ENCODE measurements around the gene PFN3.
"Not testable (repeated sequence)": the region's sequence is repeated elsewhere in the genome, so short reads cannot be mapped to it uniquely, and the experiment has no call there.

PFN3 gene

GRCh38 chr5:177425196-177425800, 24.8 kb upstream of the PFN3 start:
- no peak for DNase-seq (ENCODE audit: low spot score)

DNA sequence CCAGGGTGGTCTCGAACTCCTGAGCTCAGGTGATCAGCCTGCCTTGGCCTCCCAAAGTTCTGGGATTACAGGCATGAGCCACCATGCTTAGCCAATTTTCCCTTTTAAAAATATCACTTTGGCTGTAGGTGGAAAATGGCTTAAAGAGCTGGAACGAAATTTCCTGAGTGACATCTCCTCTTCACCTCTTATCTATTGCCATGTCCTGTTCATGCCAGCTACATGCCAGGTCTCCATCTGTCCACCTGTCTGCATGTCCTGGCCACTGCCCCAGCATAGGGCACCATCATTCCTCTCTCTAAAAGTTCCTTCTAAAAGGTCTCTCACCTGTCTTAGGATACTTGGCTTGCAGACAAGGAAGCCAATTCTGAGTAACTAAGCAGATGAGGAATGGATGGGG, 23.2 kb upstream of the PFN3 start:
- no peak for DNase-seq (ENCODE audit: low spot score)

DNA sequence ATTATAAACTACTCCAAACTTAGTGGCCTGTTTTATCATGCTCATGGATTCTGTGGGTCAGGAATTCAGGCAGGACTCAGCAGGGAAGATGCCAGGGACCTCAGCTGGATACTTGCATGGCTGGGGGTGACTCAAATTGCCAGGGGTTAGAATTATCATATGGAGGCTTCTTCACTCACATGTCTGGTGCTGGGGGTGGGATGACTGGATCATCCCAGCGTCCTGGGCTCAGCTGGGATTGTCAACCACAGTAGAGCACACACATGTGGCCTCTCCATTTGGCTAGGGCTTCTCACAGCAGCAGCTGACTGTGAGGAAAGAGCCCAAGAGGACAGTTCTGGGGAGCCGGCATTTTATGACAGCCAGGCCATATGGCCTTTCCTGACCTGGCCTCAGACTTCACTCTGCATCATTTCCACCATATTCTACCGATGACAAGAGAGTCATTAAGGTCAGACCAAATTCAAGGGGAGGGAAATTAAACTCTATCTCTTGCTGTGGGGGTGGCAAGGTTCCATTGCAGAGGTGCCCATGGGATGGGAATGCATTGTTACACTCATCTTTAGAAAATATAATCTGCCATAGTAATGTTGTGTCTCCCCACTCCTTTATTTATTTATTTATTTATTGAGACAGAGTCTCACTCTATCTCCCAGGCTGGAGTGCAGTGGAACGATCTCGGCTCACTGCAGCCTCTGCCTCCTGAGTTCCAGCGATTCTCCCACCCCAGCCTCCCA, 20.8 kb upstream of the PFN3 start:
- no peak for DNase-seq (ENCODE audit: low spot score)

DNA sequence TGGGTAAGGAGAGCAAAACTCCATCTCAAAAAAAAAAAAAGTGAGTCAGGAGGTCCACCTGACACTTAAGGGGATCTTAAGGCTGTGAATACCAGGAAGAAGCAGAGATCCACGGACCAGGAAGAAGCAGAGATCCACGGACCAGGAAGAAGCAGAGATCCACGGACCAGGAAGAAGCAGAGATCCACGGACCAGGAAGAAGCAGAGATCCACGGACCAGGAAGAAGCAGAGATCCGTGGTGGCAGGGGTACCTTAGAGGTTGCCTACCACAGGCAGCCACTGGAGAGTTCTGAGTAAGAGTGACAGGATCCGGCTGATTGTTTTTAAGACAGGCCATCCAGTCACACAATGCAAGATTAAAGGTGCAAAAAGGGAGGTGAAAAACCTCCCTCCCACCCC, 20.0 kb upstream of the PFN3 start:
- not testable (repeated sequence) for DNase-seq (ENCODE audit: low spot score)

- DNase-seq (ENCODE audit: low spot score), result no peak
These were observed 18.6 kb upstream of the PFN3 start for GRCh38 chr5:177419046-177419445.

- not testable (repeated sequence) for DNase-seq (ENCODE audit: low spot score)
These were observed 16.6 kb upstream of the PFN3 start for GRCh38 chr5:177417081-177417480.

- DNase-seq (ENCODE audit: low spot score), result no peak
These were observed 14.0 kb upstream of the PFN3 start for GRCh38 chr5:177414481-177414880.

GRCh38 chr5:177412603-177413233, 12.3 kb upstream of the PFN3 start:
- no peak for DNase-seq (ENCODE audit: low spot score)

DNA sequence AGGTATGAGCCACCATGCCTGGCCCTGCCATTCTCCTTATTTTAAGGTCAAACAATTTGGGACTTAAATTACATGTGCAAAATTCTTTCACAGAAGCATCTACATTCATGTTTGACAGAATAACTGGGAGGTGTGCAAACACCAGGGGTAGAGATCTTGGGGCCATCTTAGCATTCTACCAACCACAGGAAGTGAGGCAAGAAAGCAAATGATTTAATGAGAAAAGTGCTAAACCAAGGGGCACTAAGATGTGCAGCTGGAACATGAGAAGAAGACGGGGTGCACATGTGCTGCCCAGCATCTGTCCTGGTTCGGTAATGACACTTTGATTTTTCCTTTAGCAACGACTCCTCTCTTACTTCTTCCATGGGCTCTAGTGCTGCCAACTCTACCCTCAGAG, 10.1 kb upstream of the PFN3 start:
- DNase-seq (ENCODE audit: low spot score), result no peak

DNA sequence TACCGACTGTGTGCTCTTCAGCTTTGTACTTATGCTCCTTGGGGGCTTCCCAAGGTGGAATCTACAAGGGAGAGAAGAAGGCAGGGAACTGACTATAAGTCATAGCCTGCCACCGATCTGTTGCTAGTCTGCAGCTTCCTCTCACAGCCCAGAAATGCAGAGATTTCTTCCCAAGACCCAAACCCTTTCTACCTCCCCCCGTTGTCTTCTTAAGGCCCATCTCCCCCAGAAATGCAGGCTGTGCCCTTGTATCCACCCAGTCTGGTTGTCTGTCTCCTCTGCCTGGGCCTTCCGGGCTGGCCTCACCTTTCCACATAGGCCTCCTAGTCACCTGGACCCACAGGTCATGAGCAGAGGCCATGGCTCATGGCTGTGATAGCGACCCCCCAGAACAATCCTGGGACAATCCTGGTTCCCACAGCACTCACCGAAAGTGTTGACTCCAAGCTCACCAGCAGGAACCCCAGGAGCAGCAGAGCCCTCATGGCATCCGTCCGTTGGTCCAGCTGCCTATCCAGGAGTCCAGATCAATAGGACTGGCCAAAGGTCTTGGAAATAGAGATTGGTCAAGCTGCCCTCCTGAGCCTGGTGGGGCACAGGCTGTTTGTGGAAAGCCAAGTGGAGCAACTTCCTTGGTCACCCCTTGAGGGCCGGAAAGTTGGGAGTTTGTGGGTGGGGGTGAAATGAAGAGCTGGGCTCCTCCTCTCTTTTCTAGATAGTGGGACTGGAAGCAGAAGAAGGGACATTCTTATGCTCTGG, 8.8 kb upstream of the PFN3 start, which contains the start of gene F12:
Gene F12 (minus strand): TSS at position 522 of the 759 bp plus-strand sequence. CDS start 37 bp downstream, at position 485.
- no peak for DNase-seq (ENCODE audit: low spot score)

DNA sequence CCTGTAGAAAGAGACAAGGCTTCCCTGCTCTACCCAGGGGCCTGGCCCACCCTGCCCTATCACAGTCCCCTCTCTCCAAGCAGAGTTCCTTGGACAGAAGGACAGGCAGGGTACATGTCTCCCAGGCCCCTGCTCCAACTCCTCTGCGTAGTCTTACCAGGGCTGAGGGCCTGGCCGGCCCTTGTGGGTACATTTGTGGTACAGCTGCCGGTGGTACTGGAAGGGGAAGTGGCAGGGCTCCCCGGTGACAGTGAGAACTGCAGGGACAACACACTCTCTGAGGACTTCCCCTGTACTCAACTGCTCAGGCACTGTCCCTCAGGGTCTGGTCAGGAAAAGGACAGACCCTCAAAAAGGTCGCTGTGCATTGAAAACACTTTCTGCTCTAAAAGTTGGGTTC, 5.3 kb upstream of the PFN3 start:
- no peak for DNase-seq (ENCODE audit: low spot score)

DNA sequence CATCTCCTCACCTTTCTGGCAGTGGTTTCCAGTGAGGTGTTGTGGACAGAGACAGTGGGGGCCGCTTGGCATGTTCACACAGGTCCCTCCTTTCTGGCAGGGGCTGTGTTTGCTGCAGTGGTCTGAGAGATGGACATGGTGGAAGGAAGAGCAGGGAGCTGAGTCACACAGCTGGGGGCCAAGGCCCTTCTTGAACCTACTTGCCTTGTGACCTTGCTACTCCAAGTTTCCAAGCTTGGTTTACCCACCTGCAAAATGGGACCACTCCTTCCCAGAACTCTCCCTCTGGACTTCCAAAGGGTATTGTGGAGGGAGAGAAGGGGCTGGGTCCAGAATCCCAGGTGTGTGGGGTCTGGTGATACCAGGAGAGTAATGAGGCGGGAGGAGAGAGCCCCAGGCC, 4.9 kb upstream of the PFN3 start:
- DNase-seq (ENCODE audit: low spot score), result no peak

GRCh38 chr5:177404641-177405179, 4.2 kb upstream of the PFN3 start:
- no peak for DNase-seq (ENCODE audit: low spot score)

DNA sequence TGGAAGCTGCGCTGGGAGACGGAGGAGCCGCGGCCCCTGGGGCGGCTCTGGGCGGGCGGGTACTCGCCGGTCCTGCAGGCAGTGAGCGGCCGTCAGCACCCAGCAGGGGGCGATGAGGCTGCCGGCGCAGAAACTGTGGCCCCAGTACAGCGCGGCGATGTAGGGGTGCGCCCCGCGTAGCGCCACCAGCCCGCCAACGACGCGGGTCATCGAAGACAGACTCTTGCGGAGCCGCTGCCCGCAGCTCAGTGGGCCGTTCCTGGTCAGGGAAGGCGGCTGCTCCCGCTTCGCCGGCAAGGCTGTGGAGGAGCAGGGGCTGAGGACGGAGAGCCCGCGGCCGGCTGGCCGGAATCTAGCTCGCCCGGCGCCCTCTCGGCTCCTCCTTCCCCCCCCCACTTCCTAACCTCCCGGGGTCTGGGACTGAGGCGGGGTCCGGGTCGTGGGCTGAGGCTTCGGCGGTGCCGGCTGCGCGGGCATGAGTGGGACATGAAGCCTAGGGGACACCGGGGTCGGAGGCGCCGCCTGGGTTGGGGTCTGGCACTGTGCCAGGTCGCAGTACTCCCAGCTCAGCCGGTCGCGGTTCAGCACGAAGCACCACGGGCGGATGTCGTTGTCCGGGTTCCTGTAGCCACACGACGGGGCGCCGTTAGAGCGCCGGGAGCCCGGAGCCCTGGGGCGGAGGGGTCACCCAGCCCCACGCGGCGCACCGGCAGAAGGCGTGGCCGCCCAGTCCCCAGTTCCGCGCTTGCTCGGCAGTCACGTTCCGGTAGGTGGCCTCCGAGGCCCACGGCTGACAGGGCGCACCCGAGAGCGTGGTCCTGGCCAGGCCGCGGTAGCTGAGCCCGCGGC, 3.6 kb upstream of the PFN3 start:
- DNase-seq (ENCODE audit: low spot score), result peak; percentile 49

GRCh38 chr5:177403102-177403791, 2.8 kb upstream of the PFN3 start:
- no peak for DNase-seq (ENCODE audit: low spot score)

- DNase-seq (ENCODE audit: low spot score), result peak; percentile 58
These were observed 2.0 kb upstream of the PFN3 start for GRCh38 chr5:177402271-177403043.

DNA sequence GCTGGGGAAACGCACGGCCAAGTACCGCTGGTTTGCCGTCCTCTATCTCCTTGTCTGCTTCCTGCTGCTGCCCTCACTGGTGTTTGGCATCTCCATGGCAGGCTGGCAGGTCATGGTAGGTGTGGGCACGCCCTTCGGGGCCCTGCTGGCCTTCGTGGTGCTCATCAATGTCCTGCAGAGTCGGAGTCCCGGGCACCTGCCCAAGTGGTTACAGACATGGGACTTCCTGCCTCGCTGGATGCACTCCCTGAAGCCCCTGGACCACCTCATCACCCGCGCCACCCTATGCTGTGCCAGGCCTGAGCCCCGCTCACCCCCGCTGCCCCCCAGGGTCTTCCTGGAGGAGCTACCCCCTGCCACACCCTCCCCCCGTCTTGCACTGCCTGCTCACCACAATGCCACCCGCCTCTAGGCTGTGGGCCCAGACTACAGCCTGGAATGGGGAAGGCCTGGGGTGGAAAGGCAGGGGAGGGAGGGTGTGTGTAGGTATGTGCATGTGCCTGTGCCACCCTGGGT, 2.5 kb downstream of the PFN3 start:
- DNase-seq (ENCODE audit: low spot score), result no peak

DNA sequence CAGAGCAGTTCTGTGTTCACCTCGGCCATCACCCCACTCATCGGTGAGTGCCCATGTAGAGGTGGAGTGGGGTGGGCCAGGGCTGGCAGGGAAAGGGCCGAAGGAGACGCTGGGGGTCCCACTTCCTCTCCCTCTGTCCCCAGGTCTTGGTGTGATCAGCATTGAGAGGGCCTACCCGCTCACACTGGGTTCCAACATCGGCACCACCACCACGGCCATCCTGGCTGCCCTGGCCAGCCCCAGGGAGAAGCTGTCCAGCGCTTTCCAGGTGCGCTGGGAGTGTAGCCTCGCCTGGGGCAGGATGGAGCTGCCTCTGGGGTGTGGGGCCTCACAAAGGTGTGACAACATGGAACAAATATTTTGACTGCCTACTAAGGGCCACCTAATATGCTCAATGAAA, 3.7 kb downstream of the PFN3 start:
- DNase-seq (ENCODE audit: low spot score), result no peak

- DNase-seq (ENCODE audit: low spot score), result no peak
These were observed 4.4 kb downstream of the PFN3 start for GRCh38 chr5:177396078-177396477.

GRCh38 chr5:177393990-177394389, 6.5 kb downstream of the PFN3 start:
- DNase-seq (ENCODE audit: low spot score), result no peak
